HK-2 (cell line): ENCODE data around the gene LAMB1.

Source experiments
- DNase-seq: peaks from one replicate; pipeline ENCODE4 v3.0.0-alpha.2; 2018; ENCODE audit not compliant: unreplicated experiment

LAMB1 gene

GRCh38 chr7:107877731-107878382 lies 125.1 kb downstream of the LAMB1 start:
- DNase-seq, result no peak

GRCh38 chr7:107876916-107877315 lies 126.0 kb downstream of the LAMB1 start:
- no peak for DNase-seq

- DNase-seq, result peak; percentile 26
These were observed 128.1 kb downstream of the LAMB1 start for GRCh38 chr7:107874605-107875446.

GRCh38 chr7:107874111-107874510 lies 128.8 kb downstream of the LAMB1 start:
- no peak for DNase-seq
